Motor neuron (in vitro differentiated cells): ENCODE data around the gene ETHE1. TPM values are rescaled to one million over a fixed set of nuclear protein-coding genes. Genes with fewer than 3 reads are reported as not detected.

Experiments
- ATAC-seq, 8 experiments: fragments of 200-7000 bp; cut with Tn5 transposase; replicated peaks in 6 of 8; 2 replicates each; pipeline ENCODE4 v1.8.0; 2021; ENCODE audit warnings: mild to moderate bottlenecking in 8 of 8, moderate library complexity in 8 of 8
- H3K27ac ChIP-seq, 2 donors: fragments of 250-450 bp; sonication (Bioruptor Pico); 2 replicates each; pipeline ENCODE4 v1.9.0; 2021; ENCODE audit warnings: antibody characterized with exemption in 2 of 2, mild to moderate bottlenecking in 2 of 2, moderate library complexity in 1 of 2
- H3K4me1 ChIP-seq, 2 donors: fragments of 250-450 bp; sonication (Bioruptor Pico); replicated peaks in 1 of 2; 2 replicates each; pipeline ENCODE4 v1.6.1; 2021; ENCODE audit warnings: antibody characterized with exemption in 2 of 2, mild to moderate bottlenecking in 2 of 2, moderate library complexity in 1 of 2
- H3K4me3 ChIP-seq, 5 donors: fragments of 250-450 bp; sonication (Bioruptor Pico); 2 replicates each; pipeline ENCODE4 v1.9.0; 2021; ENCODE audit warnings: antibody characterized with exemption in 5 of 5, mild to moderate bottlenecking in 5 of 5, moderate library complexity in 4 of 5
- WGBS, 10 experiments: fragments of 450-650 bp; shearing (Covaris generic); methylation state at CpG; one replicate each; pipeline ENCODE4 v1.0.0; 2022; 5-methylcytosine and 5-hydroxymethylcytosine counted together
- in situ Hi-C, 9 experiments: fragments of 400-800 bp; cut with MboI; loops; one replicate each; pipeline ENCODE4 v1.15.0; 2021; ENCODE audit warnings: low sequenced_read_pairs in 9 of 9, low pct_unique_long_range_greater_than_20kb in 2 of 9; ENCODE audit not compliant: unreplicated experiment in 9 of 9
- total RNA-seq, 8 experiments: library from RNA; unstranded; fragments of 300-600 nt; gene quantifications; 2 replicates each; pipeline versions ENCODE4 v1.2.3 to v1.2.4, GENCODE V29; 2022

Gene ETHE1
- total RNA-seq, 8 experiments from 2014 or later: 11.5 to 70.2 (median 22.1) TPM

DNA sequence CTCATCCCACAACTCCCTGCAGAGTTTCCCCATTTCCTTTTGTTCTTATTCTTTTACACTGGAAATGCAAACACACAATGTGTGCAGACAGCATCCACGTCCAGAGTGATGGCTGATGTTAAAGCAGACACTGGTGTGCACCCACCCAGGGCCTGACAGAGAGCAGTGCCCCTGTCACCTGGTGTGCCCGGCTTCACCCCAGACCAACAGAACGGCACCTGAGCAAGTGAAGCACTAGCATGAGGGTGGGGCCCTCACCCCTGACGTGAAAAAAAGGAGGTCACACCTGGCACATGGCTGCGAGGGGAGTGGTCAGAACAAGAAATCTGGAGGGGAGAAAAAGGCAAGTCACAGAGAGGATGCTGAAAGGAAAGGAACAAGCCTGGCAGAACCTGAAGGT is 18.3 kb upstream of the ETHE1 start:
- no peaks in the 10 kb centered on the region for H3K4me1 ChIP-seq
- in situ Hi-C loops: no loop called here

DNA sequence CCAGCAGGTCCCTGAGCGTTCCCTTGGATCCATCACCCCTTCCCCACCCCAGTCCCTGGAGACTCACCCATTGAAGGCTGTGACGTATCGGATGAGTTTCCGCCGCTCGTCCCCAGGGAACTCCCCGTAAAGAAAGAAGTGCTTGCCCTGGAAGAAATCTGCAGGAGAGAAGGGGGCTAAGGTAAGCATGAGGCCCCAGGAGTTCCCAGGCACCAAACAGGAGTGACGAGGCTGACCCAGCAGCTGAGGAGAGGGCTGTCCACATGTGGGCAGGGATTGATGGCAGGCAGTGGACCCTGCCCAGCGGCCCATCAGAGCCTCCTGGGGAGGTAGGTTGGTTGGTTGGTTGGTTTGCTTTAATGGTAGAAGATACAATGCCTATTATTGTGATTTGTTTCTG is 17.1 kb upstream of the ETHE1 start:
- no peak overlapping the region for H3K27ac ChIP-seq
- no peak overlapping the region for H3K4me3 ChIP-seq
- no peaks in the 10 kb centered on the region for H3K4me1 ChIP-seq
- no peak for ATAC-seq
- in situ Hi-C loops: no loop called here
- WGBS, 10 experiments: 100% methylated on average over 1 to 6 of the region's 9 CpGs; no CpG with 5 or more reads in 7 of the 10 experiments

More for the DNA sequence above, 18.3 kb upstream of the ETHE1 start:
- WGBS, 10 experiments: 80 to 94% (median 88%) methylated on average over 1 to 5 of the region's 5 CpGs; no CpG with 5 or more reads in 5 of the 10 experiments
- no peak overlapping the region for H3K4me3 ChIP-seq
- no peak overlapping the region for H3K27ac ChIP-seq
- ATAC-seq: no peak

GRCh38 chr19:43541920-43542650 is 15.1 kb upstream of the ETHE1 start:
- ATAC-seq: no peak
- in situ Hi-C loops: no loop called here
- Histone ChIP-seq H3K27ac (no peak overlapping the region), H3K4me3 (no peak overlapping the region), H3K4me1 (no peaks in the 10 kb centered on the region)
- 60 to 93% (median 91%) methylated on average over 1 to 4 of the region's 5 CpGs; no CpG with 5 or more reads in 5 of the 10 experiments for WGBS, 10 experiments

DNA sequence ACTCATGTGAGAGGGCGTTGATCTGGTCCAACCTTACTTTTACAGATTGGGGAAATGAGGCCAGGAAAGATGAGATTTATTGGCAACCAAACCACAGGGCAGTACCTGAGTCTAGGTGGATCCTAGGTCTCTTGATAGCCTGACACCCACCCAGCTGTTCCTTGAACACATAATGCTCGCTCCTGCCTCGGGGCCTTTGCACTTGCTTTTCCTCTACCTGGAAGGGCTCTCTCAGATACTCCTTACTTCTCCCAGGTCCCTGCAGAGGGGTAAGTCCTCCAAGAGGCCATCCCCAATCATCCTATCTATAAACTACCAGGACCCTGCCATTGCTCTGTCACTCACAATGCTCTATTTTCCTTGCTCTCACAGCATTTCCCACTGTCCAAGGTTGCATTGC is 13.4 kb upstream of the ETHE1 start:
- Histone ChIP-seq H3K4me1 (no peaks in the 10 kb centered on the region), H3K4me3 (no peak overlapping the region), H3K27ac (no peak overlapping the region)
- ATAC-seq: no peak
- WGBS, 10 experiments: 0 to 100% (median 100%) methylated on average over 1 to 3 of the region's 3 CpGs; no CpG with 5 or more reads in 3 of the 10 experiments
- in situ Hi-C loops: no loop called here

DNA sequence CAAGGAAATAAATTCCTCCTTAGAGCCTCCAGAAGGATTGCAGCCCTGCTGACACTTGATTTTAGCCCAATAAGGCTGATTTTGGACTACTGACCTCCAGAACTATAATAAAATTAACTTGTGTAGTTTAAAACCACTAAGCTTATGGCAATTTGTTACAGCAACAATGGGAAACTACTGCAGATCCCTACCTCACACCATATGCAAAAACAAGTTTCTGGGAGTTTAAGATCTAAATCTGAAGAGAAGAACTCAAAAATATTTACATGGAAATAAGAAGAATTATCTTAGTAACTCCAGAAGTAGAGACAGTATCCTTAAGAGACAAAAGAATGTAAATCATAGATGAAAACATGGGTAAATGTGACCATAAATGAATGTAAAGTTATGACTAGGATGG is 11.9 kb upstream of the ETHE1 start:
- H3K4me1 ChIP-seq: no peaks in the 10 kb centered on the region
- in situ Hi-C loops: no loop called here
- H3K4me3 ChIP-seq: no peak overlapping the region
- no peak overlapping the region for H3K27ac ChIP-seq
- no peak for ATAC-seq

GRCh38 chr19:43534816-43535761 is 8.1 kb upstream of the ETHE1 start:
- H3K4me3 ChIP-seq: no peak overlapping the region
- peaks cover 4 to 5% of the 10 kb centered on the region in 2 donors for H3K4me1 ChIP-seq
- no peak overlapping the region for H3K27ac ChIP-seq
- no peak for ATAC-seq
- in situ Hi-C loops: no loop called here
- 0 to 80% (median 42%) methylated on average over 1 to 9 of the region's 62 CpGs; no CpG with 5 or more reads in 6 of the 10 experiments for WGBS, 10 experiments

GRCh38 chr19:43534305-43534815 is 7.4 kb upstream of the ETHE1 start:
- Histone ChIP-seq H3K4me1 (peaks cover 4 to 5% of the 10 kb centered on the region in 2 donors), H3K4me3 (peak overlapping the region; percentile 37 to 47 (median 42)), H3K27ac (peak overlapping the region in 1 of 2 donors; percentile 8)
- ATAC-seq: no peak
- in situ Hi-C loops: no loop called here
- 0 to 68% (median 36%) methylated on average over 1 to 6 of the region's 17 CpGs; no CpG with 5 or more reads in 3 of the 10 experiments for WGBS, 10 experiments

- in situ Hi-C loops: no loop called here
- peak; percentile 79 to 84 (median 80) for ATAC-seq
- peak overlapping the region; percentile 63 to 79 for H3K27ac ChIP-seq
- peak overlapping the region; percentile 37 to 47 (median 42) for H3K4me3 ChIP-seq
- H3K4me1 ChIP-seq: peaks cover 4 to 5% of the 10 kb centered on the region in 2 donors
- WGBS, 10 experiments: 0 to 2% (median 0%) methylated on average over 1 to 9 of the region's 41 CpGs; no CpG with 5 or more reads in 6 of the 10 experiments
Measured at GRCh38 chr19:43533546-43534304, 6.7 kb upstream of the ETHE1 start.

DNA sequence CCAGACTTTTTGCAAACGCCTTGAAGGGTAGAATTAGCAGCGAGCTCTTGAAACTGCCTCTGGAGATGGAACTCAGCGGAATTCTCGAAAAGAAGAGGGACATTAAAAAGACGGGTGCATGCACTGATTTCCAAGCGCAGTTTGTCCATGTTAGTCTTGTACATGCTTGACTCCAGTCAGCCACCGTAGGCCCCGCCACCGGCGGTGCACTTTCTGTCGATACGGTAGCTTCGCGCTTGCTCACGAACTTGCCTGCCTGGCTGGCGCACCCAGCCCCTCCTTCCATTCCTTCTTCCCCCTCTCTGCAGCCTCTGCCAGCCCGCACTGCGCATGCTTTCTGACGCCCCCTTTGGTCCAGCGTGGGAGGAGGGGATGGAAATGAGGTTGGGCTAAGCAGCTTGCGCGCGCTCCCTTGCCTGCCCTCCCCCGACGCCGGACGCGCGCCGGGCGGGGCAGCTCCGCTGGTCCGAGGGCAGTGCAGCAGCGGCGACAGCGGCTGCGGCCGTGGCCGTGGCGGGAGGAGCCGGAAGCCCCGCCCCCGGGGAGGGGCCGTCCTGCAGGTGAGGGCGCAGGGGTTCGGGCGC is 6.1 kb upstream of the ETHE1 start, which contains the start of gene ZNF575:
ZNF575 (plus strand) TSS at position 227 of the 584 bp plus-strand sequence. CDS start 1,235 bp downstream, outside the sequence.
- in situ Hi-C loops: no loop called here
- WGBS, 10 experiments: 0 to 5% (median 0%) methylated on average over 1 to 9 of the region's 47 CpGs; no CpG with 5 or more reads in 4 of the 10 experiments

GRCh38 chr19:43532571-43532961 is 5.6 kb upstream of the ETHE1 start:
- peak overlapping the region; percentile 78 to 82 for H3K27ac ChIP-seq
- WGBS, 10 experiments: 0 to 21% (median 5%) methylated on average over 1 to 8 of the region's 16 CpGs; no CpG with 5 or more reads in 3 of the 10 experiments
- H3K4me3 ChIP-seq: peak overlapping the region; percentile 37 to 47 (median 42)
- in situ Hi-C loops: no loop called here
- ATAC-seq: peak in 7 of 8 experiments; percentile 0 to 8 (median 1)
- peaks cover 4 to 5% of the 10 kb centered on the region in 2 donors for H3K4me1 ChIP-seq

More for the DNA sequence above, 6.1 kb upstream of the ETHE1 start, which contains the start of gene ZNF575:
- Histone ChIP-seq H3K4me1 (peaks cover 4 to 5% of the 10 kb centered on the region in 2 donors), H3K4me3 (peak within 1 kb of the TSS; percentile 37 to 47 (median 42)), H3K27ac (peak within 1 kb of the TSS; percentile 79 to 82)
- peak; percentile 46 to 81 (median 74) for ATAC-seq

DNA sequence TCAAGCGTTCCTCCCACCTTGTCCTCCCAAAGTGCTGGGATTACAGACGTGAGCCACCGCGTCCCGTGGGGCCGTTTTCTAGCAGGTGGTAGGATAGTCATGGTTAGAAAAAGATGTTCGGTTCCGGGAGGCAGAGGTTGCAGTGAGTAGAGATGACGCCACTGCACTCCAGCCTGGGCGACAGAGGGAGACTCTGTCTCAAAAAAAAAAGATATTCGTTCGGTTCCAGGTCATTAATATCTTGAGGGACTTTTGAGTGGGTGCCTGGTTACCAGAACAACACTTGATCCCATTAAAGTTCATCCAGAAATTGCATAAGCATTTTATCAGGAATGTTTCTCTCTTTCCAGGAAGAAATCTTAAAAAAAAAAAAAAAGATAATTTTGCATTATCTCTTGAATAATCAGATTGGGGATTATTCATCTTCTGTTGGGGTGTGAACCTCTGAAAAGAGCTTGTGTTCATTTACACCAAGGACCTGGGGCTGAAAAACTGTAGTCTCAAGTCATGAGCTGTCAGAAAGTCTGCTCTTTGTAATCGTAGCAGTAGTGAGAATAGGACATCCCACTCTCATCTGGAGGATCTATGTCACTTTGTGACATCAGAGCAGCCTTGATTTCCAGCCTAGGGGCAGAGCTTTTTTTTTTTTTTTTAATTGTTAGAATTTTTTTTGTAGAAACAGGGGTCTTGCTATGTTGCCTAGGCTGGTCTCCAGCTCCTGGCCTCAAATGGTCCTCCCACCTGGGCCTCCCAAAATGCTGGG is 1.0 kb upstream of the ETHE1 start:
- WGBS, 10 experiments: 7 to 100% (median 42%) methylated on average over 1 to 7 of the region's 13 CpGs
- peak in 3 of 8 experiments; percentile 27 to 32 (median 29) for ATAC-seq
- Histone ChIP-seq H3K4me3 (peak overlapping the region in 1 of 5 donors; percentile 71), H3K27ac (no peak overlapping the region), H3K4me1 (peaks cover 8 to 17% of the 10 kb centered on the region in 2 donors)
- in situ Hi-C loops: loop anchor here in 1 of 9 experiments (10.0 kb wide), 1 partner anchor 83 kb away; no protein-coding TSS in a partner anchor
